Measurements from ENCODE around the gene B9D2.

Gene B9D2

DNA sequence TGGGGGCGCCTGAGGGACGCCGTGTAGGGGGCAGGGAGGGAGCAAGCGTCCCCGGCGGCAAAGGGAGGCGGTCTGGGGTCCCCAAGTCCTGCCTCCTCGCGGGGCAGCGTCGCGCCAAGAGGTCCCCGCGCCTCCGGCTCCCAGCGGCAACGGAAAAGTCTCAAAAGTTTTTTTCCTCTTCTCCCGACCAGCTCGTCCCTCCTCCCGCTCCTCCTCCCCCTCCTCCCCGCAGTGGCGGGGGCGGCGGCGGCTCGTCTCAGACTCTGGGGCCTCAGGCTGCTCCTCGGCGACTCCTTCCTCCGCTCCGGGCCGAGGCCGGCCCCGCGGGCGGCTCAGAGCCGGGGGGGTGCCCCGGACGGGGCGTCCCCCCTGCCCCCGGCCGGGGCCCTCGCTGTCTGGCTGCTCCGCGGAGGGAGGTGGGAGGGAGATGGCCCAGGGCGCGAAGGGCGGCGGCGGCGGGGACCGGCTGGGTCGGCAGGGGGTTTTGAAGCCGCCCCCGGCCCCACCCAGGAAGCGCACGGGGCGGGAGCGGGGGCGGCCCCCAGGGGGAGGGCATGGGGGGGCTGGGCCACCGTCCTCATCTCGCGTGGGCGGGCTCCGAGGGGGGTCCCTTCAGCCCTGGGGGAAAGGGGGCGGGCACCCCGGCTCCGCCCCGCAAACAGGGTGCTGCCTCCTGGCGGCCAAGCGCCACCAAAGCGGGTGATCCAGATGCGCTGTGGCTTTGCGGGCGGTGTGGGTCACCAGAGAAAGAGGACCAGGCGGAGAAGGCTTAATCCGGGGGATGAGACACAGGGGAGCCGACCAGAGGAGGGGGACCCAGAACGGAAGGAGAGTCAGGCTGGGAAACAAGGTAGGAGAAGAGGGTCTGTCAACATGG lies 10.2 kb downstream of the B9D2 start, which contains the start of gene TGFB1:
Gene TGFB1 (minus strand): TSS at position 457 of the 877 bp plus-strand sequence. CDS start 878 bp downstream, outside the sequence.
- peak; percentile 87 to 88 for TF ChIP-seq CTCF (IDR thresholded peaks at IDR 0.05)
- H3K9me3 ChIP-seq: no peaks in the 10 kb centered on the region
- peak; percentile 90 to 95 for DNase-seq
- H3K36me3 ChIP-seq: no peaks in the 10 kb centered on the region
- H3K4me1 ChIP-seq: peaks cover 0 to 35% (median 16%) of the 10 kb centered on the region in 4 donors
- peak within 1 kb of the TSS; percentile 83 to 96 for H3K4me3 ChIP-seq
- H3K27ac ChIP-seq: peak within 1 kb of the TSS; percentile 89
- intact Hi-C loops (cut with DNase I; ENCODE audit: low total_unique reads): loop anchor here (5.0 kb wide), 1 partner anchor 41 kb away; the partner anchor contains the start of gene CCDC97
- no peaks in the 10 kb centered on the region for H3K27me3 ChIP-seq

GRCh38 chr19:41352609-41353465 lies 11.1 kb downstream of the B9D2 start:
- peak in 1 of 2 experiments; percentile 39 for TF ChIP-seq CTCF (IDR thresholded peaks at IDR 0.05)
- no peaks in the 10 kb centered on the region for H3K9me3 ChIP-seq
- H3K4me1 ChIP-seq: peaks cover 0 to 35% (median 16%) of the 10 kb centered on the region in 4 donors
- intact Hi-C loops (cut with DNase I; ENCODE audit: low total_unique reads): loop anchor here (5.0 kb wide), 1 partner anchor 41 kb away; the partner anchor contains the start of gene CCDC97
- DNase-seq: peak; percentile 64 to 84
- H3K27ac ChIP-seq: peak overlapping the region; percentile 89
- H3K4me3 ChIP-seq: peak overlapping the region; percentile 83 to 96
- H3K27me3 ChIP-seq: no peaks in the 10 kb centered on the region
- H3K36me3 ChIP-seq: peaks cover 0 to 4% (median 4%) of the 10 kb centered on the region in 3 donors

- Histone ChIP-seq H3K4me1 (peaks cover 0 to 35% (median 16%) of the 10 kb centered on the region in 4 donors), H3K9me3 (no peaks in the 10 kb centered on the region), H3K27me3 (no peaks in the 10 kb centered on the region), H3K4me3 (peak overlapping the region; percentile 83 to 96), H3K27ac (peak overlapping the region; percentile 89), H3K36me3 (peaks cover 0 to 10% (median 10%) of the 10 kb centered on the region in 3 donors)
- intact Hi-C loops (cut with DNase I; ENCODE audit: low total_unique reads): loop anchor here (5.0 kb wide), 1 partner anchor 40 kb away; the partner anchor contains the start of gene CCDC97
- TF ChIP-seq CTCF (IDR thresholded peaks at IDR 0.05): no peak
- DNase-seq: no peak
These were observed 11.7 kb downstream of the B9D2 start for GRCh38 chr19:41352279-41352608.

DNA sequence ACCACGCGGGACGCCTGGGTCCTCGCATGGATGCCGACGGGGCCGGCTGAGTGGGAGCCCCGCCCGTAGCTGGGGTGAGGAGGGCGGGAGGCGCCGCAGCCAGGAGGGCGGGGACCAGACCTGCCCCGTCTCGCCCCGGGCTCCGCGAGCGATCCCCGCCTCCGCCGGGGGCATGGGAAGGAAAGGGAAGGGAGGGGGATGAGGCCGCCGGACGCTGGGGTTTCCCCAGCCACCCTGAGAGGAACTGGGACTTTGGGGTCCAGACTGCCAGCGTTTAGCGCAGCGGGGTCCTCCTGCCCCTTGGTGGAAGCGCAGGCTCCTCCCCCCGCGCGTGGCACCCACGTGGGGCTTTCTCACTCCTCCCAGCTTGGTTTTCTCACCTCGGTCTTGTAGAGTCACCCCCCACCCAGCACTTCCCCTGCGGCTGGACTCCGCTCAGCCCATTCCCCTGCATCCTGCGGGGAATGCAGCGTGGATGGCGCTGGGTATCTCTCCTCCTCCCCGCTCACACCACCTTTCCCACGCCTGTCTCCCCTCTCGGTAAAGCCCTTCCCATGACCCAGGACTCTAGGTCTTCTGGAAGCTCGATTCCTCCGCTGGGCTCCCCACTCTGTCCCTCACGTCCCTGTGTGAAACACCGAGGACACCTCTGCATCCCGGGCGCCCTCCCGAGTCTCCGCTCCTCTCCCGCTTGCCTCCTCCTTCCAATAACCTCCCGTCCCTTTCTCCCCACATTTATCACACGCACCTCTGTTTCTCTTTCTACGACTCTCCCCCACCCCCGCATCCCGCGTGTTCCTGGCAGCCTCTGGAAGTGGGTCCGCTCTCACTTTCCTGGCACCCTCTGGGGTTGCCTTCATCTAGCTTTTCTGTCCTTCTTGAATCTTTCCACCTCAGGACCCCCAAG lies 12.4 kb downstream of the B9D2 start:
- Histone ChIP-seq H3K4me3 (peak overlapping the region; percentile 83 to 96), H3K36me3 (peaks cover 0 to 16% (median 15%) of the 10 kb centered on the region in 3 donors), H3K27me3 (no peaks in the 10 kb centered on the region), H3K4me1 (peaks cover 0 to 35% (median 16%) of the 10 kb centered on the region in 4 donors), H3K27ac (peak overlapping the region; percentile 89), H3K9me3 (no peaks in the 10 kb centered on the region)
- DNase-seq: peak; percentile 75 to 88
- no peak for TF ChIP-seq CTCF (IDR thresholded peaks at IDR 0.05)
- intact Hi-C loops (cut with DNase I; ENCODE audit: low total_unique reads): loop anchor here (5.0 kb wide), 1 partner anchor 39 kb away; the partner anchor contains the start of gene CCDC97

Data from tibial artery (tissue), 4 donors.